ENCODE results near the gene CYP2C19. TPM values are rescaled to one million over a fixed set of nuclear protein-coding genes. Genes with fewer than 3 reads are reported as not detected.
"Not testable (repeated sequence)": the region's sequence is repeated elsewhere in the genome, so short reads cannot be mapped to it uniquely, and the experiment has no call there.

CYP2C19 gene
- total RNA-seq, 1 donor from 2014 or later: not detected

DNA sequence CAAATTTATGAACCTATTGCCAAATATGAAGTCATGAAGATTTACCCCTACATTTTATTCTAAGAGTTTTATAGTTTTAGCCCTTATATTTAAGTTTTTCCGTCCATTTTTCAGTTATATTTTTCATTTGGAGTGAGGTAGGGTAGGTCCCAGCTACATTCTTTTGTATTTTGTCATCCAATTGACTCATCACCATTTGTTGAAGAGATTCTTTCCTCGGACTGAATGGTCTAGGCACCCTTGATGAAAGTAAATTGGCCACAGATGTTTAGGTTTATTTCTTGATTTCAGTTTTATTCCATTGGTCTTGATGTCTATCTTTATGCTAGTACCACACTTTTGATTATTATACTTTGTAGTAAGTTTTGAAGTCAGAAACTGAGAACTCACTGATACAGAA is 22.7 kb downstream of the CYP2C19 start:
- no peak overlapping the region for H3K27ac ChIP-seq
- H3K36me3 ChIP-seq: no peaks in the 10 kb centered on the region
- no peaks in the 10 kb centered on the region for H3K4me1 ChIP-seq
- no peaks in the 10 kb centered on the region for H3K27me3 ChIP-seq (ENCODE audit: low read depth)
- no peak overlapping the region for H3K4me3 ChIP-seq
- intact Hi-C loops (cut with DNase I): no loop called here
- H3K9me3 ChIP-seq: no peaks in the 10 kb centered on the region
- DNase-seq (no peak), ATAC-seq (no peak)
- no peak for TF ChIP-seq CTCF (IDR thresholded peaks at IDR 0.05)

GRCh38 chr10:94800551-94800950 is 38.1 kb downstream of the CYP2C19 start:
- ATAC-seq; DNase-seq; H3K9me3 ChIP-seq; H3K4me3 ChIP-seq; H3K36me3 ChIP-seq; H3K27me3 ChIP-seq (ENCODE audit: low read depth); H3K4me1 ChIP-seq; intact Hi-C loops (cut with DNase I); H3K27ac ChIP-seq: not testable (repeated sequence)

DNA sequence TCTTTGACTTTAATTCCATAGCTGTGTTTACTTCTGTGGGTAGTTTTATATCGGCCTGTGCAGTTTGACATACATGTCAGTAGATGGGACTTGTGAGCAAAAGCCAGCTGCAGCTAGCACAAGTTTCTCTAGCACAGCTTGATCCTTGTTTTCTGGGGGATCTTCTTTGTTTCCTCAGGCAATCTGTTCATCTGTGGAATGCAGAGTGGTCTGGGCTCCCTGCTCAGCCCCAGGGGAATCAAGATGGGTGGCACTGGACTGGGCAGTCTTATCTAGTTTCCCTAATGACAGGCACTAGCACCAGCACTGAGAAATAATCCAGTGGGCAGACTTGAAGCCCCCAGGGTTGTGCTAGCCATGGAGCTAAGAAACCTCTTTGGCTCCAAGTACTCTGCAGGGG is 40.8 kb downstream of the CYP2C19 start:
- DNase-seq (no peak), ATAC-seq (no peak)
- intact Hi-C loops (cut with DNase I): no loop called here
- H3K4me1 ChIP-seq: no peaks in the 10 kb centered on the region
- H3K36me3 ChIP-seq: no peaks in the 10 kb centered on the region
- H3K27ac ChIP-seq: no peak overlapping the region
- no peak for TF ChIP-seq CTCF (IDR thresholded peaks at IDR 0.05)
- H3K4me3 ChIP-seq: no peak overlapping the region
- no peaks in the 10 kb centered on the region for H3K27me3 ChIP-seq (ENCODE audit: low read depth)
- H3K9me3 ChIP-seq: no peaks in the 10 kb centered on the region

DNA sequence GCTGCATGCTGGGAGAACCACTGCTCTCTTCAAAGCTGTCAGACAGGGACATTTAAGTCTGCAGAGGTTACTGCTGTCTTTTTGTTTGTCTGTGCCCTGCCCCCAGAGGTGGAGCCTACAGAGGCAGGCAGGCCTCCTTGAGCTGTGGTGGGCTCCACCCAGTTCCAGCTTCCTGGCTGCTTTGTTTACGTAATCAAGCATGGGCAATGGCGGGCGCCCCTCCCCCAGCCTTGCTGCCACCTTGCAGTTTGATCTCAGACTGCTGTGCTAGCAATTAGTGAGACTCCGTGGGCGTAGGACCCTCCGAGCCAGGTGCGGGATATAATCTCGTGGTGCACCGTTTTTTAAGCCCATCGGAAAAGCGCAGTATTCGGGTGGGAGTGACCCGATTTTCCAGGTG is 67.5 kb downstream of the CYP2C19 start:
- not testable (repeated sequence) for DNase-seq

GRCh38 chr10:94846204-94846603 is 83.7 kb downstream of the CYP2C19 start:
- Histone ChIP-seq H3K27me3 (ENCODE audit: low read depth) (no peaks in the 10 kb centered on the region), H3K27ac (no peak overlapping the region), H3K9me3 (no peaks in the 10 kb centered on the region), H3K4me3 (no peak overlapping the region), H3K36me3 (no peaks in the 10 kb centered on the region), H3K4me1 (no peaks in the 10 kb centered on the region)
- intact Hi-C loops (cut with DNase I): no loop called here
- TF ChIP-seq CTCF (IDR thresholded peaks at IDR 0.05): no peak
- no peak for ATAC-seq
- no peak for DNase-seq

More for the DNA sequence above, 67.5 kb downstream of the CYP2C19 start:
- H3K27me3 ChIP-seq (ENCODE audit: low read depth); H3K4me3 ChIP-seq; H3K36me3 ChIP-seq; H3K4me1 ChIP-seq; H3K27ac ChIP-seq; ATAC-seq; H3K9me3 ChIP-seq; intact Hi-C loops (cut with DNase I): not testable (repeated sequence)

GRCh38 chr10:94850766-94851165 is 88.3 kb downstream of the CYP2C19 start:
- Histone ChIP-seq H3K9me3 (no peaks in the 10 kb centered on the region), H3K4me3 (no peak overlapping the region), H3K4me1 (no peaks in the 10 kb centered on the region), H3K27me3 (ENCODE audit: low read depth) (no peaks in the 10 kb centered on the region), H3K36me3 (no peaks in the 10 kb centered on the region), H3K27ac (no peak overlapping the region)
- DNase-seq (no peak), ATAC-seq (no peak)
- intact Hi-C loops (cut with DNase I): no loop called here
- TF ChIP-seq CTCF (IDR thresholded peaks at IDR 0.05): no peak

GRCh38 chr10:94851263-94851662 is 88.8 kb downstream of the CYP2C19 start:
- no peak overlapping the region for H3K4me3 ChIP-seq
- no peak overlapping the region for H3K27ac ChIP-seq
- TF ChIP-seq CTCF (IDR thresholded peaks at IDR 0.05): no peak
- DNase-seq (no peak), ATAC-seq (no peak)
- H3K36me3 ChIP-seq: no peaks in the 10 kb centered on the region
- H3K4me1 ChIP-seq: no peaks in the 10 kb centered on the region
- intact Hi-C loops (cut with DNase I): no loop called here
- H3K9me3 ChIP-seq: no peaks in the 10 kb centered on the region
- no peaks in the 10 kb centered on the region for H3K27me3 ChIP-seq (ENCODE audit: low read depth)
